Skin epidermis (tissue), 12 donors: ENCODE results near the gene CTNNA3.

Experiments used
- H3K27ac ChIP-seq, 21 experiments: fragments of 200-600 bp; sonication (generic) in 11 of 21; one replicate each; pipeline ENCODE4 v1.5.0; 2020; ENCODE audit warnings: mild to moderate bottlenecking in 3 of 21, inconsistent platforms in 2 of 21, moderate library complexity in 2 of 21
- H3K4me3 ChIP-seq, 7 experiments: fragments of 200-600 bp; sonication (generic) in 2 of 7; one replicate each; pipeline ENCODE4 v1.5.0; 2020; ENCODE audit warnings: inconsistent platforms in 2 of 7, mild to moderate bottlenecking in 2 of 7, moderate library complexity in 1 of 7

CTNNA3 gene

GRCh38 chr10:66326876-66327275 is 1369.1 kb downstream of the CTNNA3 start:
- H3K4me3 ChIP-seq, result no peak overlapping the region
- no peak overlapping the region for H3K27ac ChIP-seq

- H3K27ac ChIP-seq, result peak overlapping the region in 1 of 21 experiments; percentile 51
- H3K4me3 ChIP-seq, result no peak overlapping the region
Measured at GRCh38 chr10:66322777-66323176, 1373.2 kb downstream of the CTNNA3 start.

- Histone ChIP-seq H3K4me3 (no peak overlapping the region), H3K27ac (peak overlapping the region in 2 of 21 experiments; percentile 19 to 51)
Measured at GRCh38 chr10:66321723-66322665, 1374.0 kb downstream of the CTNNA3 start.

GRCh38 chr10:66318761-66319160 is 1377.2 kb downstream of the CTNNA3 start:
- Histone ChIP-seq H3K27ac (no peak overlapping the region), H3K4me3 (no peak overlapping the region)

GRCh38 chr10:66307826-66308225 is 1388.2 kb downstream of the CTNNA3 start:
- H3K4me3 ChIP-seq, result no peak overlapping the region
- no peak overlapping the region for H3K27ac ChIP-seq

GRCh38 chr10:66301078-66301477 is 1394.9 kb downstream of the CTNNA3 start:
- H3K4me3 ChIP-seq, result no peak overlapping the region
- H3K27ac ChIP-seq, result no peak overlapping the region

GRCh38 chr10:66295602-66296001 is 1400.4 kb downstream of the CTNNA3 start:
- H3K27ac ChIP-seq, result no peak overlapping the region
- no peak overlapping the region for H3K4me3 ChIP-seq

GRCh38 chr10:66294538-66294937 is 1401.5 kb downstream of the CTNNA3 start:
- Histone ChIP-seq H3K27ac (no peak overlapping the region), H3K4me3 (no peak overlapping the region)

- Histone ChIP-seq H3K27ac (no peak overlapping the region), H3K4me3 (no peak overlapping the region)
Measured at GRCh38 chr10:66292922-66293321, 1403.1 kb downstream of the CTNNA3 start.

- H3K4me3 ChIP-seq, result no peak overlapping the region
- H3K27ac ChIP-seq, result no peak overlapping the region
Measured at GRCh38 chr10:66292456-66292855, 1403.5 kb downstream of the CTNNA3 start.

GRCh38 chr10:66291133-66291532 is 1404.9 kb downstream of the CTNNA3 start:
- Histone ChIP-seq H3K27ac (no peak overlapping the region), H3K4me3 (no peak overlapping the region)

- no peak overlapping the region for H3K4me3 ChIP-seq
- H3K27ac ChIP-seq, result no peak overlapping the region
Measured at GRCh38 chr10:66284621-66285020, 1411.4 kb downstream of the CTNNA3 start.

GRCh38 chr10:66283874-66284464 is 1412.0 kb downstream of the CTNNA3 start:
- Histone ChIP-seq H3K4me3 (no peak overlapping the region), H3K27ac (no peak overlapping the region)

- Histone ChIP-seq H3K27ac (no peak overlapping the region), H3K4me3 (no peak overlapping the region)
Measured at GRCh38 chr10:66283064-66283463, 1412.9 kb downstream of the CTNNA3 start.

- Histone ChIP-seq H3K27ac (no peak overlapping the region), H3K4me3 (no peak overlapping the region)
Measured at GRCh38 chr10:66281327-66281726, 1414.7 kb downstream of the CTNNA3 start.

- no peak overlapping the region for H3K27ac ChIP-seq
- H3K4me3 ChIP-seq, result no peak overlapping the region
Measured at GRCh38 chr10:66277481-66277880, 1418.5 kb downstream of the CTNNA3 start.

GRCh38 chr10:66273966-66274519 is 1422.0 kb downstream of the CTNNA3 start:
- no peak overlapping the region for H3K4me3 ChIP-seq
- H3K27ac ChIP-seq, result no peak overlapping the region

- H3K27ac ChIP-seq, result no peak overlapping the region
- no peak overlapping the region for H3K4me3 ChIP-seq
Measured at GRCh38 chr10:66265398-66265797, 1430.6 kb downstream of the CTNNA3 start.

GRCh38 chr10:66259836-66260235 is 1436.2 kb downstream of the CTNNA3 start:
- Histone ChIP-seq H3K4me3 (no peak overlapping the region), H3K27ac (no peak overlapping the region)

- Histone ChIP-seq H3K4me3 (no peak overlapping the region), H3K27ac (no peak overlapping the region)
Measured at GRCh38 chr10:66258693-66259092, 1437.3 kb downstream of the CTNNA3 start.

GRCh38 chr10:66257801-66258200 is 1438.2 kb downstream of the CTNNA3 start:
- H3K4me3 ChIP-seq, result no peak overlapping the region

More at GRCh38 chr10:66257801-66258200, 1438.2 kb downstream of the CTNNA3 start:
- no peak overlapping the region for H3K27ac ChIP-seq
